Chondrocyte (in vitro differentiated cells): Measurements from ENCODE around the gene RAD51AP2. TPM values are rescaled to one million over a fixed set of nuclear protein-coding genes. Genes with fewer than 3 reads are reported as not detected.

Source experiments
- DNase-seq: peaks from one replicate; pipeline ENCODE4 v3.0.0; 2021; ENCODE audit warnings: mixed read lengths, low spot score
- H3K27ac Mint-ChIP-seq: one replicate; pipeline ENCODE4 v1.8.0; 2021; ENCODE audit warnings: mild to moderate bottlenecking, moderate library complexity, mixed read lengths; ENCODE audit not compliant: unreplicated experiment
- H3K27me3 Mint-ChIP-seq: 2 replicates; pipeline ENCODE4 v1.8.0; 2021; ENCODE audit warnings: low read depth, mixed read lengths
- H3K36me3 Mint-ChIP-seq: 2 replicates; pipeline ENCODE4 v1.8.0; 2021; ENCODE audit warnings: low read depth, mixed read lengths
- H3K4me1 Mint-ChIP-seq: 2 replicates; pipeline ENCODE4 v1.8.0; 2021; ENCODE audit warnings: low read depth, mild to moderate bottlenecking, mixed read lengths
- H3K4me3 Mint-ChIP-seq: one replicate; pipeline ENCODE4 v1.8.0; 2021; ENCODE audit warnings: mild to moderate bottlenecking, moderate library complexity, mixed read lengths; ENCODE audit not compliant: unreplicated experiment
- H3K9me3 Mint-ChIP-seq: 2 replicates; pipeline ENCODE4 v1.8.0; 2021; ENCODE audit warnings: low read depth, mixed read lengths
- total RNA-seq: library from RNA; stranded (reverse); gene quantifications from 3 replicates; pipeline ENCODE4 v1.2.1, GENCODE V29; 2021
- TF ChIP-seq, protein P1 (sequence below): fragments of 200-600 bp; sonication (generic); IDR thresholded peaks from 2 replicates; pipeline ENCODE4 v1.5.0; 2021; ENCODE audit warnings: antibody characterized with exemption, mild to moderate bottlenecking, moderate library complexity

The RAD51AP2 gene
- total RNA-seq, 1 donor from 2014 or later: not detected

DNA sequence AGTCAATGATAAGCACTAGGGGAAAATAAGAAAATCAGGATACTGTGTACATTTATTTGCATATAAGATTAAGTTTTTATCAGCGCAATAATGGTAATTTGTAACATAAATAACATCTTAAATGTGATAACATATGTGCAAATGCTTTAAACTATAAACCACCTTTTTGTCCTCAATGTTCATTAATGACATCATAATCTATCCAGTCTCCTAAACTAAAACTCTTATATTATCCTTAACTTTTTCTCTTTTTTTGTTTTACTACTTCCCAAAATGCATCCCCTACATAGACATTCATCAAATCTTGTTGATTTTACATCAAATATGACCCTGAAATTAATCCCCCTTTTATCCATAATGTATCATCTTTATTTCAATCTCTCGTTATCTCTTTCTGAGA, 3.4 kb upstream of the RAD51AP2 start:
- H3K27me3 Mint-ChIP-seq: peaks cover 58% of the 10 kb centered on the region
- no peak for DNase-seq
- no peaks in the 10 kb centered on the region for H3K9me3 Mint-ChIP-seq
- TF ChIP-seq, protein P1, sequence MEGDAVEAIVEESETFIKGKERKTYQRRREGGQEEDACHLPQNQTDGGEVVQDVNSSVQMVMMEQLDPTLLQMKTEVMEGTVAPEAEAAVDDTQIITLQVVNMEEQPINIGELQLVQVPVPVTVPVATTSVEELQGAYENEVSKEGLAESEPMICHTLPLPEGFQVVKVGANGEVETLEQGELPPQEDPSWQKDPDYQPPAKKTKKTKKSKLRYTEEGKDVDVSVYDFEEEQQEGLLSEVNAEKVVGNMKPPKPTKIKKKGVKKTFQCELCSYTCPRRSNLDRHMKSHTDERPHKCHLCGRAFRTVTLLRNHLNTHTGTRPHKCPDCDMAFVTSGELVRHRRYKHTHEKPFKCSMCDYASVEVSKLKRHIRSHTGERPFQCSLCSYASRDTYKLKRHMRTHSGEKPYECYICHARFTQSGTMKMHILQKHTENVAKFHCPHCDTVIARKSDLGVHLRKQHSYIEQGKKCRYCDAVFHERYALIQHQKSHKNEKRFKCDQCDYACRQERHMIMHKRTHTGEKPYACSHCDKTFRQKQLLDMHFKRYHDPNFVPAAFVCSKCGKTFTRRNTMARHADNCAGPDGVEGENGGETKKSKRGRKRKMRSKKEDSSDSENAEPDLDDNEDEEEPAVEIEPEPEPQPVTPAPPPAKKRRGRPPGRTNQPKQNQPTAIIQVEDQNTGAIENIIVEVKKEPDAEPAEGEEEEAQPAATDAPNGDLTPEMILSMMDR: no peak
- no peak overlapping the region for H3K4me3 Mint-ChIP-seq
- H3K27ac Mint-ChIP-seq: no peak overlapping the region
- peaks cover 13% of the 10 kb centered on the region for H3K4me1 Mint-ChIP-seq
- no peaks in the 10 kb centered on the region for H3K36me3 Mint-ChIP-seq

- Mint-ChIP-seq H3K36me3 (no peaks in the 10 kb centered on the region), H3K27ac (no peak overlapping the region), H3K4me1 (peaks cover 13% of the 10 kb centered on the region), H3K27me3 (peaks cover 57% of the 10 kb centered on the region), H3K9me3 (no peaks in the 10 kb centered on the region), H3K4me3 (no peak overlapping the region)
- no peak for DNase-seq
- TF ChIP-seq, protein P1: no peak
Observed at GRCh38 chr2:17520761-17521160, 2.5 kb upstream of the RAD51AP2 start.

GRCh38 chr2:17519486-17519885, 1.2 kb upstream of the RAD51AP2 start:
- H3K4me1 Mint-ChIP-seq: peaks cover 13% of the 10 kb centered on the region
- H3K27ac Mint-ChIP-seq: no peak overlapping the region
- no peak for DNase-seq
- H3K4me3 Mint-ChIP-seq: no peak overlapping the region
- TF ChIP-seq, protein P1: no peak
- H3K9me3 Mint-ChIP-seq: no peaks in the 10 kb centered on the region
- H3K27me3 Mint-ChIP-seq: peaks cover 57% of the 10 kb centered on the region
- H3K36me3 Mint-ChIP-seq: no peaks in the 10 kb centered on the region

GRCh38 chr2:17517481-17518211, 594 bp downstream of the RAD51AP2 start:
- no peaks in the 10 kb centered on the region for H3K36me3 Mint-ChIP-seq
- TF ChIP-seq, protein P1: no peak
- DNase-seq: no peak
- peaks cover 54% of the 10 kb centered on the region for H3K27me3 Mint-ChIP-seq
- H3K4me1 Mint-ChIP-seq: peaks cover 13% of the 10 kb centered on the region
- H3K9me3 Mint-ChIP-seq: no peaks in the 10 kb centered on the region
- no peak overlapping the region for H3K27ac Mint-ChIP-seq
- peak overlapping the region; percentile 64 for H3K4me3 Mint-ChIP-seq

DNA sequence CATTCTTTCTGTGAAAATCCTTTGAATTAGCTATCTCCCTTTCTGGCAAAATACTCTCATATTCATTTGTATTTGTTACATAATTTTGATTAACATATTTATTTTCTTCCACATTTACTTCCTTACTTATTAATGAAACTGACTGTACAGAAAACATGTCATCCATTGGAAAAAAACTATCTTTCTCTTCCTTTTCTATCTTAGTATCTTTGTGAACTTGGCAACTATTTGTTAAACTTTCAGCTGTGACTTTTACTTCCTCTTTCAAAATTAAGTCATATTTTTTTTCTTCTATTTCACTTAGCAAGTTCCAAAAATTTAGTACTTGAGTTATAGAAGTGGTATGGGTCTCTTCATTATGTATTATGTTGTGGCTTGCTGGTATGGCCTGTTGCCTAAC, 2.6 kb downstream of the RAD51AP2 start:
- Mint-ChIP-seq H3K36me3 (no peaks in the 10 kb centered on the region), H3K27me3 (peaks cover 54% of the 10 kb centered on the region), H3K9me3 (no peaks in the 10 kb centered on the region), H3K4me3 (no peak overlapping the region), H3K27ac (no peak overlapping the region), H3K4me1 (peaks cover 13% of the 10 kb centered on the region)
- DNase-seq: no peak
- TF ChIP-seq, protein P1: no peak
